ENCODE measurements around the gene DDX10.

The DDX10 gene

DNA sequence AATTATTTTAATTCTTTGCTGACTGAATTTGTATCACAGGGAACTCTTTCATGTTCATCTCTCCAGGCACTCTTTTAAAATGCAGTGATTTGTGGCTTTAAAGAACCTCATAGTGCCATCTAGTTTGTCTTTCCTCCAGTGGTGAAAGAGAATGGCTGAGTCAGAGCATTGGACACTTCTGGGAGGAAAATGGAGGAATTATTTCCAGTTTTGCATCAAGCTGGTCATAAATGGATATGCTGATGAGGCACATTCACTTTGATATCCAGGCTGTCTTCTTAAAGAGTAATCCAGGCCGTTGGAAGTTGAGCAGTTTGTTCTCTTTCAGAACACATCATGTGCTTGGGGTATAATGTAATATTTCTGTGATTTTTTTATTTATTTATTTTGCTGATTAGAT, 273.7 kb downstream of the DDX10 start:
- no peak for DNase-seq (ENCODE audit: low spot score)

DNA sequence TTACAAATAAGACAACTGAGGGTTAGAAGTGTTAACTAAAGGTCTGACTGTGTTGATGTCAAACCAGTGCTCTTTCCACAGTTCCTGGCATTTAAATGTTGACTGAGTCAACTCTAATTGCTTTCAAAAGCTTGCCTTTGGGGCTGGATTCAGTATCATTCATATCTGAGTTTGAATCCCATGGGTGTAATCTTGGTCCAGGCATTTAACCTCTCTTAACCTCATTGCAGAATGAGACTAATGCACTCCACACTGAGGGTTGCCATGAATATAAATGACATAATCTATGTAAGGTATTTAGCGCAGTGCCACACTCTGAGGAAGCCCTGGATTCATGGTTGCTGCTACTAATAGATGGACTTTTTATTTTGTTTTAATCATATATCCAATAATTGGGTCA, 274.3 kb downstream of the DDX10 start:
- DNase-seq (ENCODE audit: low spot score) = no peak

DNA sequence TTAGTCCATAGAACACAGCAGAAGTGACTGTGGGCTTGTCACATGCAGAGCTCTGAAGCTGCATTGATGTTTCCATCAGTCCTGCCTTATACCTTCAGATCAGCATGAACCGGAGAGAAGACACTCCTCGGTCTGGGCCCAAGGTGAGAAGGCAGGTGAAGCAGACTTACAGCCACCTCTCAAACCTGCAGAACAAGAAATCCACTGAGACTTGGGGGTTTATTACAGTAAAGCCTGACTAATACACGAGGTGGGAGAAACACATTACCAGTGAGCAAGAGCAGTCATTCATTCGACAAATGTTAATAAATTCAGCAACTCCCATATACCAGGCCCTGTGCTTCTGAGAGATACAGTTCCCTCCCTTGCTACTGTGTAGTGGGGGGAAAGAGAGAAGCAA, 279.0 kb downstream of the DDX10 start:
- DNase-seq (ENCODE audit: low spot score) = no peak

DNA sequence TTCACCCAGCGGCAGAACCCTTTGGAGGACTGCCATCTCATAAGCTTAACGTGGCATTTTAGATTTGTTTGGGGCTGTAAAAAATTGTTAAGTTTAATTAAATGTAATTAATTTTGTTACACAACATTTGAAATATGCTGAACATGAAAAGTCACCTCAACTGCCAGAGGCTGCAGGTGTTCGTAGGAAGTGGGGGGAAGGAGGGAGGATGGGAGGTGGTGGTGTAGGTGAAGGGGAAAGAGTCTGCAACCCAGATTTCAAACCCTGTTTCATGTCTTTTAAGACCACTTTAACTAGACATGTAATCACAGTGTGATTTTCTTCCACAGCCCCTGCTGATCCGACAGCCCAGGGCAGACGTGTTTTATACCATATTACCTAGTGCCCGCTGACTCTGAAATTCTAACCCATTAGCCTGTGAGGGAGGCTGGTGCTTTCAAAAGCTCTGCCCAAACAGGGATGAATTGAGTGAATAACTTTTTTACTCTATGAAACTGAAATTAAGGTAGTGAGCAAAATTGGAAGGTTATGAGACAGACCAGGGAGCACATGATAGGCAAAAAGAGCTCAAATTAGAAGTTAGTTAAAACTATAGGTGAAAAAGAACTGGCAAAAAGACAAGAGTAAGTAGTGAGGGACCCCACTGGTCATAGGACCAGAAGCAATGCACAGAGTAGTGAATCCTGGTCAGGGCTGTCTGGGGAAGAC, 279.8 kb downstream of the DDX10 start:
- DNase-seq (ENCODE audit: low spot score) = no peak

DNA sequence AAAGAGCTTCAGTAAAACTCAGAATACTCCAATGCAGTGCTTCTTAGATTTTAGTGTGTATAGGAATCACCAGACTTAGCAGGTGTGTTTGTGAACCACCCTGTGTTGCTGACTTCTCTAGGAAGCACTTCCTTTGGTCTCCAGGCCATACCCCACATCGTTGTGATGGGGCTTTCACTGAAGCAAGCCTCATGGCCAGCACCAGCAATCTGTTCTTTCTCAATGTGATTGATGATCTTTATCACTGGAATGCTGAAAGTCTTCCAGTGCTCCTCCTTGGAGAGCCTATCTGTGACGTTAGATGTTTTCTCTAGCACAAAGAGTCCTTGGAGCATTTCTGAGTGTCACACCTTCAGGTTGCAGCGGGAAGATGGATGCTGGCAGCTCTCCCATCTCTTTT, 280.5 kb downstream of the DDX10 start:
- no peak for DNase-seq (ENCODE audit: low spot score)

DNA sequence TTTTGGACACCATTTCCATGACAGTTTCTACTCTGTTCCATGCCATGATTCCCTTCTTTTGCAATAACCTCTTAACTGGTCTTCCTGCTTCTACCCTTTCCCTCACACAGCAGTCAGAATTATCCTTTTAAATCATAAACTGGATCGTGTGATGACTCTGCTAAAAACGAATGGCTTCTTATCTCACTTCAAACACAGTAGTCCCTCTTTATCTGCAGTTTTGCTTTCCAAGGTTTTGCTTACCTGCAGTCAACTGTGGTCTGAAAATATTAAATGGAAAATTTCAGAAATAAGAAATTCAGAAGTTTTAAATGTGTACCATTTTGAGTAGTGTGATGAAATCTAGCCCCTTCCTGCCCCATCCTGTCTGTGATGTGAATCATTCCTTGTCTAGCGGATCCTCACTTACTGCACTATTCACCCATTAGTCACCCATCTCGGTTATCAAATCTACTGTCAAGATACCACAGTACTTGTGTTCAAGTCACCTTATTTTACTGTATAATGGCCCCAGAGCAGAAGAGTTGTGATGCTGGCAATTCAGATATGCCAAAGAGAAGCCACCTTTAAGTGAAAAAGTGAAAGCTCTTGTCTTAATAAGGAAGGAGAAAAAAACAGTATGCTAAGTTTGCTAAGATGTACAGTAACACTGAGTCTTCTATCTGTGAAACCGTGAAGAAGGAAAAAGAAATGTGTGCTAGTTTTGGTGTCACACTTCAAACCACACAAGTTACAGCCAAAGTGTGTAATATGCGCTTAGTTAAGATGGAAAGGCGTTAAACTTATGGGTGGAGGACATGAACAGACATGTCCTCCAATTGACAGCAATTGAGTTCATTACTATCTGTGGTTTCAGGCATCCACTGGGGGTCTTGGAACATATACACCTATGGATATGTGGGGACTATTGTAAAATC, 283.0 kb downstream of the DDX10 start:
- DNase-seq (ENCODE audit: low spot score) = no peak

DNA sequence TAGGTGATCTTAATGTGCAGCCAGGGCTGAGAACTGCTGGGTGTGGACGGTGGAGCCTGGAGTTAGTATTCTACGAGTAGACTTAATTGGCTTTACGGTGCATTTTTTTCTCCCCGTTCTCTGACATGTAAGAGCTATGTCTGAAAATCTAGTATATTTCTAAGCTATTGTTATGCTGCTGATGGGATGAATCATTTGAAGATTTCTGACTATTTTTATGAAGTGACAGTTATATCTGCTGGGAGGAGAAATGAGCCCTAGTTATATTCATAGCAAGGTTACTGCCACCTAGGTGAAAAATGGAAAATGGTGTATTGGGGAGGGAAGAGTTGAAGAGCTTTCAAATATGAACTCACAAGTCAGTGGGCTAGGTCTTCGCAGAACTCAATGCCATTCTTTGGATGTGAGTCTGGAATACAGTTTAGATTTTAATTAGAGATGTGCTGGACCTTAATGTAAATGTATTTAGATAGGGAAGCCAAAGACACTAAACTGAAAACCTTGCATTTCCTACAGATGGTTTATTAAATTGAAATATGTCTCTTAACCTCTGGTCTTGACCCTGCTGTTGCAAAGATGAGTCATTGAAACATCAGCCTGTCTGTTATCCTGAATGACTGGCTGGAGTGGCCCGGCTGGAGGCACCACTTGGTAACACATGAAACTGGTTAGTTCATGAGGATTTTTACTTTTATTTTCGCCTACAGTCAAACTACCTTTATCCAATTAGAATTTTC, 293.7 kb downstream of the DDX10 start:
- no peak for DNase-seq (ENCODE audit: low spot score)

DNA sequence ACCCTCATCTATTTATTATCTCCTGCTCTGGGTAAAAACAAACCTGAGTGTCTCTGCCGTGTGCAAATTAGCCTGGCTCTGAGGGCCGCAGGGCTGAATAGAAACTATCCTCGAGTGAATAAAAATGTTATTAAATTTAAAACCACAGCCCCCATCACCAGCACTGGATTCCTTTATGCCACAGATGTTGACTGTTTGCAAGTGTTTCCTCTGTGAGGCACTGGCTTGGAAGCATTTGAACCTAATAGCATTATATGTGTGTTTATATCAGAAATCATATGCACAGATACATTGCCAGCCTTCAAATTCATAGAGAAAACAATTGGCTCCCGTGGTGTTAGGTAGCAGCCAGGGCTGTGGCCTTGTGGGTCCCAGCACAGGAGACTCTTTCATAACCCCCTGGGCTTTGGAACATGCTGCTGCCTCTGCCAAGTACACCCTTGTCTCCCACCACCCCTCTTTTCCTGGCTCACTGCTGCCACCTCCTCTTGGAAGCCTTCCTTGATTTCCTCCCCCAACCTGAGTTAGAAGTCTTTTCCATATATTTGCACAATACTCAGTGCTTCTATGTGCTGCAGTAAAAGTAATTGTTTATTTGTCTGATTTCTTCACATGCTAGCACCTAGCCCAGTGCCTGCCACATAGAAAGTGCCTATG, 294.4 kb downstream of the DDX10 start:
- DNase-seq (ENCODE audit: low spot score) = no peak

DNA sequence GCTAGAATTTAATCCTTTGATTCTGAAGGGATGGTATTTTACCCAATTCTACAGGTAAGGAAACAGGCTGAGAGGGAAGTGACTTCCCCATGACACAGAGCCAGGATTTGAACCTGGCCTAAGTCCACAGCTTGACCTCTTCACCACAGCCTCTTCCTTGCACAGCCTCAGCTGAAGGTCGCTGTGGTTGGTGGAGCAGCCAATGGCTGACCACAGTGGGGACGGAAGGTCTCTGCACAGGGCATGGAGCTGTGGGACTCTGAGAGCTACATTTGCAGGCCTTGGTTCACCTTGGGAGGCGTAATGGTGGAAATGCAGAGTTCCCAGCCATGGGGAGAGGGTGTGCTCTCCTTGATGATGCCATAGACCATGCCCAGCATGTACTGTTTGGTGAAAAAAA, 295.0 kb downstream of the DDX10 start:
- no peak for DNase-seq (ENCODE audit: low spot score)

DNA sequence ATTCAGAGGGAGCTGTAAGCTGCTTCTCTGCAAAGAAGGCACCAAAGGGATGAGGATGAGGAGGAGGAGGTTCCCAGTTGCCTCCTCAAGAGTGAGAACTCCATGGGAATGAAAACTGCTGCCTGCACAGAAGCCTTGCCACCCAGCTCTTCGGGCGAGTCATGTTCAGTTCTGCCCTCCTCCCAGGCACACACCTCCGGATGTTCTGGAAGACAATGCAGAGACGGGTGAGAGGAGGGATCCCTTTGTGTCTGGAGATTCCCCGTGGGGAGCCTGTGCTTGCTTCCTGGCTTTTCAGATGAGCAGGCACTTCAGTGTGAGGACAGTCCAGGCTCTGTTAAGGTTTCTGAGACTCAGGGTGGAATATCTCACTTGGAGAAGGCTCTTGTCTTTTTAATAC, 295.6 kb downstream of the DDX10 start:
- no peak for DNase-seq (ENCODE audit: low spot score)

DNA sequence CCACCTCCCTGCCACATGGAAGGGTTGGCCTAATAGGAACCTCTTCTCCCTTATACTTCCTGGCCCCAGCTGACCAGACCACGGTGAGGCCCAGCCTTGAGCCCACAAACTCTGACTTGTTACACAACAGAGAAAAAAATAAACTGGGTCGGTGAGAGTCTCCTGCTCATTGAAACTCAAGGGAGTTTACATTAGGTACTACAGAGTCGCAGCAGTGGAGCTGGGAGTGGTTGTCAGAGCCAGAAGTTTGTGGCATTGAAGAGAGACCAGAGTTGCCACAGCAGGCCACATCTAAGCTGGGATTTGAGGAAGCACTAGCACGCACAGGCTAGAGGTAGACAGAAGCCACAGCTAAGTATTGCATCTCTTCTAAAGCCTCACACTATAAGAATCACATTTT, 296.2 kb downstream of the DDX10 start:
- DNase-seq (ENCODE audit: low spot score) = no peak

DNA sequence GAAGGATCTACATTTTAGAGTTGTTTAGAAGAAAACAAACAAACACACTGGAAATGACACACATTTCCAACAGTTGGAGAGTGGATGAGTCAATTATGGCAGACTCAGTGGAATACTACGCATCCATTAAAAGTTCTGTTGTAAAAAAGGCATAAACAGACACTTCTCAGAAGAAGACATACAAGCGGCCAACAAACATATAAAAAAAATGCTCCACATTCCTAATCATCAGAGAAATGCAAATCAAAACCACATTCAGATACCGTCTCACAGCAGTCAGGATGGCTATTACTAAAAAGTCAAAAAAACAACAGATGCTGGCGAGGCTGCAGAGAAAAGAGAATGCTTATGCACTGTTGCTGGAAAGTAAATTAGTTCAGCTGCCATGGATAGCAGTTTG, 298.2 kb downstream of the DDX10 start:
- DNase-seq (ENCODE audit: low spot score) = no peak

DNA sequence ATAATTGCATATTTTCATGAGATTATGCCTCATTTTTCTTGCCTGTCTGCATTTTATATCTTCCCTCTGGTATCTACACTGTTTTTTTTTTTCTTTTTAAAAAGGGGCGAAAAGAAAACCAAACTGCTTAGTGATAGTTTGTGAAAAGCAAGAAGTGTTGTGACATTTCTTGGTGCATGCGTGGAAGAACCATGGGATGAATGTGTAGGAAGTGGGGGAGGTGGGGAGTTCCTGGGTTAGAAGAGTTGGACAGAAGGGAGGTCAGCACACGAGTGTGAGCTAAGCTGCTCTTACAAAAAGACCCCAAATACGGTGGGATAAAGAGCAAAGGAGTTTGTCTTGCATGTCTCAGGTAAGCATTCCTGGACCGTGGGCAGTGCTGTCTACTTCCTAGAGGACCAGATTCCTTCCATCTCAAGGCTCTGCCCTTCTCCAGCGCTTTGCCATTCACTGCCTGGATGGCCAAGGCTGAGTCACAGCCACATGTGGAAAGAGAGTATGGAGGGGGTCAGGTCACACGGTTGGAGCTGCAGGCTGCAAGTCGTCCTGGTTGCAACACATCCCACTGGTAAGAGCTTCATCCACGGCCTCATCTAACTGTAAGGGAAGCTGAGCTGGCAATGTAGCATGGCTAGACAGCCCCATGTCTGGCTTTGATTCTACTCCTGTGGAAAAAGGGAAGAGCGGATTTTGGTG, 300.6 kb downstream of the DDX10 start:
- no peak for DNase-seq (ENCODE audit: low spot score)

DNA sequence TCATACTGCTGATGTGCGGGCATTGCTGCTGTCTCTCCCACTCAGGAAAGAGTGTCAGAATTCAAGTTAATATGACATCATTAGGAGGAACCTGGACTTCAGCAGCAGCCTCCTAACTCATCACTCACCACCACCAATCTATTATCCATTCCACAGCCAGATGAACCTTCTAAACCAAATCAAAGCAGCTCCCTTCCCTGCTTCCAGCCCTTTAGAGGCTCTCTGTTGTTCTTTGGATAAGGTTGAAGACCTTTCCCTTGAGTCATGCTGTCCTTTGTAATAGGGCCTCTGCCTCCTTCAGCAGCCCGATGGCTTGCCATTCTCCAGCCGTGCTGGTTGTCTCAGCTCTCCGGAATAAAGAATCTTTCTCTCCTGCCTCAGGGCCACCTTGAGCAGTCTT, 301.3 kb downstream of the DDX10 start:
- no peak for DNase-seq (ENCODE audit: low spot score)

DNA sequence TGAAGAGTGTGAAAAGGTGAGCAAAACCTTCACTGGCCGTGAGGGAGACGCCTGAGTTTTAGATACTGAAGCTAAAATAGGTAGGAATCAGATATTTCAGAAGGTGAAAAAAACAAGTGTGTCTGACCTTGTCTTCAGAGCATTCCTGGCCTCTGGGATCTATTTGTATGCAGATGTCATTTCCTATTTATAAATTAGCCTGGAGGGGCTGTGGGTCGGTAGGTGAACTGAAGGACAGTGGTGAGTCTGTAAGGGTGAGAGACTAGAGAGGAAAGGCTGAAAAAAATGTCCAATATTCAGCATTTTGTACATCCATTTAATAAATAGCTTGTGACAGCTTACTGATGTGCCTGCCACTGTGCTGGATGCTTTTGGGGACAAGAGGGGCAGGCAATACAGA, 302.1 kb downstream of the DDX10 start:
- no peak for DNase-seq (ENCODE audit: low spot score)

DNA sequence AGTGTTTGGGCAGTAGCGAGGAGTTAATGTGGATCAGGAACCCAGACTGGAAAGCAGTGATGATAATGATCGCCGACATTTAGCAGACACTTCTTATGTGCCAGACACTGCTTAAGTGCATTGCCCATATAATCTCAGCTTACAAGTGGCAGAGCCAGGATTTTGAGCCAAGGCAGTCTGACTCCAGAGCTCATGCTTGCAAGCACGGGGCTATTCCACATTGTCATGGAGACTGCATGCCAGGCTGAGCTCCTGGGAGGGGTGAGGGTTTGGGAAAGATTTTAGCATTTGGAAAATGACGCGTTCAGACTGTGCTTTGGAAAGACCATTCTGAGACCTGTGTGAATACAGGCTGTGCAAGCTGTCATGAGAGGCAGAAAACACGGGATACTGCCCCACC, 302.7 kb downstream of the DDX10 start:
- DNase-seq (ENCODE audit: low spot score) = no peak

DNA sequence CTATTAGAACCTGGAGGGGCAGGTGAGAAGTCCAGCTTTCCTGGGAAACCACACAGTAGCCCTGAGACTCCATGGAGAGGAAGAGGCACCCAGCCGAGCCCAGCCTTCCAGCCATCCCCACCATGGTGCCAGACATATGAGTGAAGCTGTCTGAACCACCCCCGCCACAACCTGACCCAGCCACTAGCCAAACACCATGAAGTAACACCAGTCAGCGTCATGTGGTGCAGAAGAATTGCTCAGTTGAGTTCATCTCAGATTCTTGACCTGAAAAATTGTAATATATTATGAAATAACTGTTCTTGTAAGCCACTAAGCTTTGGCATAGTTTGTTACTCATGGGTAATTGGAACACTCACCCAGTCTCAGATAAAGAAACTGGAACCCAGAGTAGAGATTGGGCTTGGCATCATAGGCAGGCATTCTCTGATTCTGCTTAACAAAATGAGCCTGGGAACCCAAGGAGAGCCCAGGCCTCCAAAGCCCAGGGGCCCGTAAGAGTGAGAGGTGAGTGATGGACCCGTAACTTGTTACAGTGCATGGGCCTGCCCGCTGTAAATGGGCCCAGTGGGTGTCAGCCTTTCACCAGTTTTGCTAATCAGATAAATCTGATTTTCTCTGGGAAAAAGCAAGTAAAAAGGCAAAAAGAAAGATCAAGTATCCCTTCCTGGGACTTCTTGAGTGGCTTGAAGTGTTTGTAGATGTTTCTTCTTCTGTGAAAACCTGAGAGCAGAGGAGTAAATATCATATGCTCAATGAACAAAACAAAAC, 305.5 kb downstream of the DDX10 start:
- DNase-seq (ENCODE audit: low spot score) = no peak

DNA sequence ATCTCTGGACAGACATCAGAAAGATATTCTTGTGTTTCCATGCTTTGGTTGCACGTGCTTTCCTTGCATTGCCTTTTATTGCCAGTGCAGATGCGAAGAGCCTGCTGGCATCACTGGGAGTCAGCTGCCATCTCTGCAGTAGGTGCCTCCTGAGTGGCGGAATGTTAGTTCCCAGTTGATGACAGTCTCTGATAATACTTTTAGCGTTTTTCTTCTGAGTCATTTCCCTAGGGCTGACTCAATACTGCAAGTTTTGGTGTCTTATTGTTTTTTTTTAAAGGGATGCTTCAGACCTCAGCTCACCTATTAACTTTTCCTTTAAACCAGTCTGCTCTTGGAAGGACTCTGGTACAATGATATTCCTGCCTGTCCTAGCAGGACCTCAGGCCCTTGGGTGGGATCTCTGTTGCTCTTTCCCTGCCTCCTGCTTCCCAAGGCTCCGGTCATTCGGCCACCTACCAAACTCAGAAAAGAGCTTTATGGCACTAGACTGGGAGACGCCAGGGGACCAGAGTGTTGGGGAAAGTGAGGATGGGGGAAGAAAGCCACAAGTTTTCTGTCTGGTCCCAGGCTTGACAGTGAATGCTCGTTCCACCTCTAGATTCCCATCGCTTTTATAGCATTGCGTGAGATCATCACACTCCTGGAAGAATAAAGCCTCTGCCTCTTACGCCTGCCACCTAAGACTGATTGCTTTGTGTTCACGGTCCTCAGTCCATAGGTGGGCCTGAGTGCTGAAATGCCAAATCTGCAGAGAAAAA, 308.7 kb downstream of the DDX10 start:
- no peak for DNase-seq (ENCODE audit: low spot score)

DNA sequence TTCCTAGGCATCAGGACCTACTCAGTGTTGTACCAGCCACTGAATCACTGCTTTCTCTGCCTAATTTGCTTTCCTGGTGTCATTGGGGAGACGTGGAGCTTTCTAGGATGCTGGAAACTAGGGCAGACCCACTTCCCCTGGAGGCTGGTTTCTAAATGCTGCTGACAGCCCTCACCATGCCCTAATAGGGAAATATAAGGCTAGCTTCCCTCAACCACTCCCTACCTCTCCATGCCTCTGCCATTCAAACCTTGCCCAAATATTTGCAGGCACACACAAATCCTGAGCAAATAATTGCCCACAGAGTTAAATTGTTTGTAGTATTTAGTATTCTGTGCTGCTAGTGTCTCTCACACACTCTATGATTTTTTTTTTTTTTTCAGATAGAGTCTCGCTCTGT, 310.2 kb downstream of the DDX10 start:
- DNase-seq (ENCODE audit: low spot score) = no peak

DNA sequence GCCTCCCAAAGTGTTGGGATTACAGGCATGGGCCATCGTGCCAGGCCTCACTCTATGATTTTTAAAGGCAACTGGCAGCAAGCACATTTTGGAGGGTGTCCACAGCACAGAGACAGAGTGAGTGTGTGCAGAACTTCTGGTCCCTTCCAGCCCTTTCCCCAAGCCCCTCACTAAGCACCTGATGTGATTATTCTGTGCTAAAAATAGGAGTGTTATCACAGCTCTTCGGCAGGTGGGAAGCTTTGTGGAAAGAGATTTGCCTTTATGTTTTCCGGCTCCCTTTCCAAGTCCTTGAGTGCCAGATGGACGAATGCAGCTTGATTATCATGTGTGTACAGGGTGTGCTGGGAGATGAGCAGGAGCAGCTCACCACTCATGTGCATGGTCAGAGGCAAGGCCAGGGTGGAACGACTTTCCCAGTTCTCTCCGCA, 310.8 kb downstream of the DDX10 start:
- no peak for DNase-seq (ENCODE audit: low spot score)
